Suprapubic skin (tissue), 4 donors: ENCODE data around the gene PRKCE. TPM values are rescaled to one million over a fixed set of nuclear protein-coding genes. Genes with fewer than 3 reads are reported as not detected.

Experiments used
- DNase-seq, 2 donors: peaks; one replicate each; pipeline ENCODE4 v3.0.0-alpha.2; 2019; ENCODE audit warnings: low spot score in 2 of 2
- H3K27ac ChIP-seq: fragments of 200-600 bp; sonication (generic); one replicate; pipeline ENCODE4 v1.5.1; 2019
- H3K27me3 ChIP-seq: fragments of 200-600 bp; sonication (generic); one replicate; pipeline ENCODE4 v1.5.1; 2019
- H3K36me3 ChIP-seq: fragments of 200-600 bp; sonication (generic); one replicate; pipeline ENCODE4 v1.5.1; 2019
- H3K4me1 ChIP-seq: fragments of 200-600 bp; sonication (generic); one replicate; pipeline ENCODE4 v1.5.1; 2019
- H3K4me3 ChIP-seq: fragments of 200-600 bp; sonication (generic); one replicate; pipeline ENCODE4 v1.5.1; 2019; ENCODE audit warnings: mild to moderate bottlenecking
- H3K9me3 ChIP-seq: fragments of 200-600 bp; sonication (generic); one replicate; pipeline ENCODE4 v1.5.1; 2019
- EP300 ChIP-seq: sonication (generic); formaldehyde crosslinking; IDR thresholded peaks from one replicate; pipeline ENCODE4 v1.6.1; 2017; ENCODE audit warnings: antibody characterized with exemption
- POLR2A ChIP-seq, 2 donors: fragments of 450-650 bp; IDR thresholded peaks; one replicate each; pipeline ENCODE4 v1.6.1; 2017; ENCODE audit warnings: antibody characterized with exemption in 2 of 2, mild to moderate bottlenecking in 2 of 2, moderate library complexity in 2 of 2
- POLR2AphosphoS5 ChIP-seq, 3 donors: sonication (generic); formaldehyde crosslinking; IDR thresholded peaks; one replicate each; pipeline ENCODE4 v1.6.1; 2017; ENCODE audit warnings: antibody characterized with exemption in 3 of 3
- WGBS: methylation state at CpG from one replicate; pipeline ENCODE4 v1.1.5; 2018; 5-methylcytosine and 5-hydroxymethylcytosine counted together
- total RNA-seq, 4 donors: library from RNA; depleted of rRNA; stranded (reverse); fragments of >200 nt; gene quantifications; one replicate each; pipeline ENCODE4 v1.1.0, GENCODE V29; 2016
- TF ChIP-seq, protein P1 (sequence below), 2 donors: fragments of 200-600 bp in 1 of 2; fragments of 450-650 bp in 1 of 2; sonication (generic) in 1 of 2; IDR thresholded peaks; one replicate each; pipeline ENCODE4 v1.5.1; 2016 to 2019; ENCODE audit warnings: antibody characterized with exemption in 2 of 2, mild to moderate bottlenecking in 1 of 2, moderate library complexity in 1 of 2

Gene PRKCE
- total RNA-seq, 4 donors from 2014 or later: 7.9 to 18.3 (median 12.5) TPM

- no peak for DNase-seq
- Histone ChIP-seq H3K27ac (no peak overlapping the region), H3K27me3 (no peaks in the 10 kb centered on the region), H3K36me3 (no peaks in the 10 kb centered on the region), H3K4me1 (peaks cover 43% of the 10 kb centered on the region), H3K9me3 (no peaks in the 10 kb centered on the region), H3K4me3 (no peak overlapping the region)
- TF ChIP-seq POLR2A (IDR thresholded peaks at IDR 0.05): no peak
- TF ChIP-seq, protein P1, sequence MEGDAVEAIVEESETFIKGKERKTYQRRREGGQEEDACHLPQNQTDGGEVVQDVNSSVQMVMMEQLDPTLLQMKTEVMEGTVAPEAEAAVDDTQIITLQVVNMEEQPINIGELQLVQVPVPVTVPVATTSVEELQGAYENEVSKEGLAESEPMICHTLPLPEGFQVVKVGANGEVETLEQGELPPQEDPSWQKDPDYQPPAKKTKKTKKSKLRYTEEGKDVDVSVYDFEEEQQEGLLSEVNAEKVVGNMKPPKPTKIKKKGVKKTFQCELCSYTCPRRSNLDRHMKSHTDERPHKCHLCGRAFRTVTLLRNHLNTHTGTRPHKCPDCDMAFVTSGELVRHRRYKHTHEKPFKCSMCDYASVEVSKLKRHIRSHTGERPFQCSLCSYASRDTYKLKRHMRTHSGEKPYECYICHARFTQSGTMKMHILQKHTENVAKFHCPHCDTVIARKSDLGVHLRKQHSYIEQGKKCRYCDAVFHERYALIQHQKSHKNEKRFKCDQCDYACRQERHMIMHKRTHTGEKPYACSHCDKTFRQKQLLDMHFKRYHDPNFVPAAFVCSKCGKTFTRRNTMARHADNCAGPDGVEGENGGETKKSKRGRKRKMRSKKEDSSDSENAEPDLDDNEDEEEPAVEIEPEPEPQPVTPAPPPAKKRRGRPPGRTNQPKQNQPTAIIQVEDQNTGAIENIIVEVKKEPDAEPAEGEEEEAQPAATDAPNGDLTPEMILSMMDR (IDR thresholded peaks at IDR 0.05): no peak
- no peak for TF ChIP-seq EP300
- no peak for TF ChIP-seq POLR2AphosphoS5 (IDR thresholded peaks at IDR 0.05)
- 94% methylated on average over 2 of the region's 2 CpGs for WGBS
Observed at GRCh38 chr2:45851111-45851510, 199.6 kb downstream of the PRKCE start.

GRCh38 chr2:45851576-45852304 lies 200.3 kb downstream of the PRKCE start:
- no peak overlapping the region for H3K4me3 ChIP-seq
- no peaks in the 10 kb centered on the region for H3K36me3 ChIP-seq
- no peak overlapping the region for H3K27ac ChIP-seq
- H3K4me1 ChIP-seq: peaks cover 43% of the 10 kb centered on the region
- H3K27me3 ChIP-seq: no peaks in the 10 kb centered on the region
- 69% methylated on average over 11 of the region's 11 CpGs for WGBS
- no peak for TF ChIP-seq POLR2A (IDR thresholded peaks at IDR 0.05)
- TF ChIP-seq EP300: no peak
- TF ChIP-seq, protein P1 (IDR thresholded peaks at IDR 0.05): no peak
- no peak for TF ChIP-seq POLR2AphosphoS5 (IDR thresholded peaks at IDR 0.05)
- DNase-seq: no peak
- no peaks in the 10 kb centered on the region for H3K9me3 ChIP-seq

- DNase-seq: no peak
- Histone ChIP-seq H3K27me3 (no peaks in the 10 kb centered on the region), H3K4me3 (no peak overlapping the region), H3K36me3 (no peaks in the 10 kb centered on the region), H3K27ac (no peak overlapping the region), H3K4me1 (peaks cover 46% of the 10 kb centered on the region), H3K9me3 (no peaks in the 10 kb centered on the region)
- TF ChIP-seq POLR2AphosphoS5 (IDR thresholded peaks at IDR 0.05) (no peak), EP300 (no peak), POLR2A (IDR thresholded peaks at IDR 0.05) (no peak)
- TF ChIP-seq, protein P1 (IDR thresholded peaks at IDR 0.05): no peak
- 91% methylated on average over 6 of the region's 6 CpGs for WGBS
Observed at GRCh38 chr2:45852450-45853150, 201.1 kb downstream of the PRKCE start.

GRCh38 chr2:45855374-45855773 lies 203.9 kb downstream of the PRKCE start:
- TF ChIP-seq POLR2A (IDR thresholded peaks at IDR 0.05) (no peak), EP300 (no peak), POLR2AphosphoS5 (IDR thresholded peaks at IDR 0.05) (no peak)
- TF ChIP-seq, protein P1 (IDR thresholded peaks at IDR 0.05): no peak
- no peak for DNase-seq
- Histone ChIP-seq H3K9me3 (no peaks in the 10 kb centered on the region), H3K4me1 (peaks cover 38% of the 10 kb centered on the region), H3K27ac (no peak overlapping the region), H3K36me3 (no peaks in the 10 kb centered on the region), H3K27me3 (no peaks in the 10 kb centered on the region), H3K4me3 (no peak overlapping the region)
- WGBS: 45% methylated on average over 3 of the region's 3 CpGs
